Choroid plexus epithelial cell (primary cell): ENCODE results near the gene WNK2.

Source experiments
- DNase-seq: peaks from one replicate; pipeline ENCODE4 v3.0.0-alpha.2; 2010; ENCODE audit warnings: low read depth
- H3K4me3 ChIP-seq: 2 replicates; pipeline ENCODE4 v1.5.1; 2011; ENCODE audit warnings: low read depth, mild to moderate bottlenecking, control low read depth, low read length, moderate library complexity
- TF ChIP-seq, protein P1 (sequence below): conservative IDR thresholded peaks from 2 replicates; pipeline ENCODE4 v1.5.1; 2011; ENCODE audit warnings: low read depth, mild to moderate bottlenecking, control low read depth, inconsistent platforms, low read length, moderate library complexity

WNK2 gene

GRCh38 chr9:93296889-93297480 lies 113.0 kb downstream of the WNK2 start:
- TF ChIP-seq, protein P1, sequence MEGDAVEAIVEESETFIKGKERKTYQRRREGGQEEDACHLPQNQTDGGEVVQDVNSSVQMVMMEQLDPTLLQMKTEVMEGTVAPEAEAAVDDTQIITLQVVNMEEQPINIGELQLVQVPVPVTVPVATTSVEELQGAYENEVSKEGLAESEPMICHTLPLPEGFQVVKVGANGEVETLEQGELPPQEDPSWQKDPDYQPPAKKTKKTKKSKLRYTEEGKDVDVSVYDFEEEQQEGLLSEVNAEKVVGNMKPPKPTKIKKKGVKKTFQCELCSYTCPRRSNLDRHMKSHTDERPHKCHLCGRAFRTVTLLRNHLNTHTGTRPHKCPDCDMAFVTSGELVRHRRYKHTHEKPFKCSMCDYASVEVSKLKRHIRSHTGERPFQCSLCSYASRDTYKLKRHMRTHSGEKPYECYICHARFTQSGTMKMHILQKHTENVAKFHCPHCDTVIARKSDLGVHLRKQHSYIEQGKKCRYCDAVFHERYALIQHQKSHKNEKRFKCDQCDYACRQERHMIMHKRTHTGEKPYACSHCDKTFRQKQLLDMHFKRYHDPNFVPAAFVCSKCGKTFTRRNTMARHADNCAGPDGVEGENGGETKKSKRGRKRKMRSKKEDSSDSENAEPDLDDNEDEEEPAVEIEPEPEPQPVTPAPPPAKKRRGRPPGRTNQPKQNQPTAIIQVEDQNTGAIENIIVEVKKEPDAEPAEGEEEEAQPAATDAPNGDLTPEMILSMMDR = no peak
- DNase-seq = no peak

GRCh38 chr9:93297659-93298497 lies 113.9 kb downstream of the WNK2 start:
- DNase-seq = no peak
- TF ChIP-seq, protein P1 = no peak
- no peak overlapping the region for H3K4me3 ChIP-seq

More at GRCh38 chr9:93296889-93297480, 113.0 kb downstream of the WNK2 start:
- H3K4me3 ChIP-seq = no peak overlapping the region

- TF ChIP-seq, protein P1 = no peak
- DNase-seq = no peak
Observed at GRCh38 chr9:93298498-93299417, 114.8 kb downstream of the WNK2 start.

DNA sequence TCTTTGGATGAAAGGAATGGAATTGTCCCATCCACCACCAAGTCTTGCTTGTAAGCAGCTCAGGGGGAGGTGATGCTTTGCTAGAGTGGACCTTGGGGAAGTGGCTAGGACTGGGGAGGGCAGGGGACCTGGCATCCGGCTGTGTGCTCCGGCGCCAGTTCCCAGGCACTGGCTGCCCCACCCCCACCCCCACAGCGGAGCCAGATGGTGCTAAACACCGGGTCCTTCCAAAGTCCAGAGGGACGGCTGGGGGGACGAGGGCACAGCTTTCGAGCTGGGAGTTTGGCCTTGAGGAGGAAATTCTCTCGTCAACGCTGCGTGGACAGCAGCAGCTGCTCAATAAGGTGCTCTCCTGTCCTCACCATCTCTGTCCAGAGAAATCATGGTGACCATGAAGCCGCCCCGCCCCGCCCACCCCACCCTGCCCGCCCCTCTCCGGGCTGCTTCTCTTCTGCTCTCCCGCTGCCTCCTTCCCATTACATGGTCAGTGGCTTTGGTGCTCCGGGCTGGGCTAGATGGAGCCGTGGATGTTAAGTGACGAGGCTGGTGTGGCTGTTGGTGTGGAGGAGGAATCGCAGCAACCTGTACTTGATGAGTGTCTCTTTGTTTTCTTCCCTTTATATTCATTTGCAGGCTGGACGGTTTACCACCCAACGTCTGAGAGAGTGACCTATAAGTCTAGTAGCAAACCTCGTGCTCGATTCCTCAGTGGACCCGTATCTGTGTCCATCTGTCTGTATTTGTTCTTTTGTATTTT lies 115.7 kb downstream of the WNK2 start:
- TF ChIP-seq, protein P1 = no peak
- DNase-seq = no peak
- H3K4me3 ChIP-seq = no peak overlapping the region

More at GRCh38 chr9:93298498-93299417, 114.8 kb downstream of the WNK2 start:
- no peak overlapping the region for H3K4me3 ChIP-seq

GRCh38 chr9:93300175-93300572 lies 116.2 kb downstream of the WNK2 start:
- no peak for DNase-seq
- TF ChIP-seq, protein P1 = no peak
- no peak overlapping the region for H3K4me3 ChIP-seq

DNA sequence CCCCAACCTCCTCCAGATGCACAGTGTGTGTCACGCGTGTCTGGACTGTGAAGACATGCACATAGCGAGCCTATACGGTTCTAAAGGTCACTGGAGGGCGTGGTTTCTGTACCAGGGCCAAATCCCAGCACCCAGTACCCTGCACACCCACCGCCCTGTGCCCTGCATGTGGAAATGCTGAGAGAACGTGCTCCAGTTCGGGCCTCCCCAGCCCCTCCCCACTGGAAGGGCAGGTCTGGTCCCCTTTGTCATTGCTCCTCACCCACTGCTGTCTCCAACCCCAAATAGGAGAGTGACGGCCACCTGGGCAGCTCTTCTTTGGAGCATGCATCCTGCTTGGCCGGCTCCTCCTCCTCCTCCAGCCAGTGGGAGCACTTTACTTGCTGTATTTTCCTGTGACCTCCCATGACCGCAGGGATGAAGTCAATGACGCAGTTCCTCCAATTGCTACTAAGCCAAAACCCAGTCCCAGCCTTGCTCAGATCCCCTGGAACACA lies 116.7 kb downstream of the WNK2 start:
- TF ChIP-seq, protein P1 = no peak

More for the DNA sequence above, 116.7 kb downstream of the WNK2 start:
- DNase-seq = no peak
- no peak overlapping the region for H3K4me3 ChIP-seq
